Progenitor cell of endocrine pancreas (in vitro differentiated cells): ENCODE measurements around the gene SMIM20. TPM values are rescaled to one million over a fixed set of nuclear protein-coding genes. Genes with fewer than 3 reads are reported as not detected.

Source experiments
- DNase-seq: peaks from one replicate; pipeline ENCODE4 v3.0.0; 2021; ENCODE audit warnings: low spot score; ENCODE audit not compliant: unreplicated experiment
- H3K27ac Mint-ChIP-seq: 2 replicates; pipeline ENCODE4 v1.8.0; 2021; ENCODE audit warnings: mild to moderate bottlenecking, moderate library complexity, mixed read lengths
- H3K27me3 Mint-ChIP-seq: 2 replicates; pipeline ENCODE4 v1.8.0; 2021; ENCODE audit warnings: mixed read lengths
- H3K36me3 Mint-ChIP-seq: 2 replicates; pipeline ENCODE4 v1.8.0; 2022; ENCODE audit warnings: mixed read lengths; ENCODE audit not compliant: insufficient read depth
- H3K4me1 Mint-ChIP-seq: 2 replicates; pipeline ENCODE4 v1.8.0; 2021; ENCODE audit warnings: low read depth, mixed read lengths
- H3K4me3 Mint-ChIP-seq: 2 replicates; pipeline ENCODE4 v1.8.0; 2021; ENCODE audit warnings: low read depth, mild to moderate bottlenecking, moderate library complexity, mixed read lengths
- H3K9me3 Mint-ChIP-seq: 2 replicates; pipeline ENCODE4 v1.8.0; 2021; ENCODE audit warnings: low read depth, mixed read lengths
- total RNA-seq: library from RNA; stranded (reverse); gene quantifications from 2 replicates; pipeline ENCODE4 v1.2.1, GENCODE V29; 2021
- TF ChIP-seq, protein P1 (sequence below): fragments of 200-600 bp; sonication (generic); IDR thresholded peaks from one replicate; pipeline ENCODE4 v1.5.0; 2021; ENCODE audit warnings: antibody characterized with exemption, mild to moderate bottlenecking; ENCODE audit not compliant: unreplicated experiment

The SMIM20 gene
- total RNA-seq, 1 donor from 2014 or later: 41.2 TPM

DNA sequence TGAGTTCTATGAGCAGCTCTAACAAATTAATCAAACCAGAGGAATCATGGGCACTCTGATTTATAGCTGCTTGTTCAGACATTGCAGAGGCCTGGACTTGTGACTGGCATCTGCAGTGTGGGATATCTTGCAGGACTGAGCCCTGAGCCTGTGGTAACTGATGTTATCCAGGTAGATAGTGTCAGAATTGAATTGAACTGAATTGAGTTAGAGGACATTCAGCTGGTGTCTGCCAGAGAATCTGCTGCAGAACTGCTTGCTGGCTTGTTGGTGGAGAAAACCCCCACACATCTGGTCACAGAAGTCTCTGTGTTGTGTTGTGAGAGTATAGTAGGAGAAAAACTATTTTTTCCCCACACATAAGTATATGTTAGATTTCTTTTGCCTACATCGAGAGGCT lies 42.2 kb downstream of the SMIM20 start:
- H3K36me3 Mint-ChIP-seq: no peaks in the 10 kb centered on the region
- H3K4me3 Mint-ChIP-seq: no peak overlapping the region
- no peak for DNase-seq
- no peaks in the 10 kb centered on the region for H3K27me3 Mint-ChIP-seq
- peaks cover 7% of the 10 kb centered on the region for H3K4me1 Mint-ChIP-seq
- H3K9me3 Mint-ChIP-seq: no peaks in the 10 kb centered on the region
- no peak overlapping the region for H3K27ac Mint-ChIP-seq
- TF ChIP-seq, protein P1, sequence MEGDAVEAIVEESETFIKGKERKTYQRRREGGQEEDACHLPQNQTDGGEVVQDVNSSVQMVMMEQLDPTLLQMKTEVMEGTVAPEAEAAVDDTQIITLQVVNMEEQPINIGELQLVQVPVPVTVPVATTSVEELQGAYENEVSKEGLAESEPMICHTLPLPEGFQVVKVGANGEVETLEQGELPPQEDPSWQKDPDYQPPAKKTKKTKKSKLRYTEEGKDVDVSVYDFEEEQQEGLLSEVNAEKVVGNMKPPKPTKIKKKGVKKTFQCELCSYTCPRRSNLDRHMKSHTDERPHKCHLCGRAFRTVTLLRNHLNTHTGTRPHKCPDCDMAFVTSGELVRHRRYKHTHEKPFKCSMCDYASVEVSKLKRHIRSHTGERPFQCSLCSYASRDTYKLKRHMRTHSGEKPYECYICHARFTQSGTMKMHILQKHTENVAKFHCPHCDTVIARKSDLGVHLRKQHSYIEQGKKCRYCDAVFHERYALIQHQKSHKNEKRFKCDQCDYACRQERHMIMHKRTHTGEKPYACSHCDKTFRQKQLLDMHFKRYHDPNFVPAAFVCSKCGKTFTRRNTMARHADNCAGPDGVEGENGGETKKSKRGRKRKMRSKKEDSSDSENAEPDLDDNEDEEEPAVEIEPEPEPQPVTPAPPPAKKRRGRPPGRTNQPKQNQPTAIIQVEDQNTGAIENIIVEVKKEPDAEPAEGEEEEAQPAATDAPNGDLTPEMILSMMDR: no peak

DNA sequence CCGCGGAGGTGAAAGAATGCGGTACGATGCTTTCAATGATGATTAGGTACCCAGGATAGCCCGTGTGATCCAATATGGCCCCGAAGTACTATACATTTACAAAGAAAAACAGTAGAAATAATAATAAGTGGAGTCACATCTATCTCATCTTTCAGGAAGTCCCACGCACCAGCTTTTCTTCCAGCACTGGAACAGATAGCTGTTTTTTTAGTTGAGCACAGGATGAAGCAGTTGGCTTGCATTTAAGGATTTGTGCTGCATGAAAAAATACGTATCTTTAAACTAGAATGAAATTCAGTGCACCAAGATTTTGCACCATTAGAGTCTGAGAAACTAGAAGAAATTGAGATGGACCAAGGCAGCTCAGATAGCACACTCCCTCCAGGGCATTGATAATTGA lies 44.1 kb downstream of the SMIM20 start:
- no peak overlapping the region for H3K27ac Mint-ChIP-seq

DNA sequence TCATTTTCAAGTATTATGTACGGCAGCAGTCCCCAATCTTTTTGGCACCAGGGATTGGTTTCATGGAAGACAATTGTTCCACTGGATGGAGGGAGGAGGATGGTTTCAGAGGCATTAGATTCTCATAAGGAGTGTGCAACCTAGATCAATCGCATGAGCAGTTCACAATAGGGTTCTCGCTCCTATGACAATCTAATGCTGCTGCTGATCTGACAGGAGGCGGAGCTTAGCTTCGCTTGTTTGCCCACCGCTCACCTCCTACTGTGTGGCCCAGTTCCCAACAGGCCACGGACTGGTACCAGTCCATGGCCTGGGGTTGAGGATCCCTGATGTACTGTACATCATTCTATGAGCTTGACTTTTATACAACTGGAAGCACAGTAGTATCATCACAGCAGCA lies 48.4 kb downstream of the SMIM20 start:
- no peak for DNase-seq
- Mint-ChIP-seq H3K27ac (no peak overlapping the region), H3K4me3 (no peak overlapping the region), H3K9me3 (no peaks in the 10 kb centered on the region), H3K36me3 (no peaks in the 10 kb centered on the region), H3K27me3 (no peaks in the 10 kb centered on the region), H3K4me1 (peaks cover 6% of the 10 kb centered on the region)
- TF ChIP-seq, protein P1: no peak

More for the DNA sequence above, 44.1 kb downstream of the SMIM20 start:
- Mint-ChIP-seq H3K27me3 (no peaks in the 10 kb centered on the region), H3K4me3 (no peak overlapping the region), H3K4me1 (no peaks in the 10 kb centered on the region), H3K9me3 (no peaks in the 10 kb centered on the region), H3K36me3 (no peaks in the 10 kb centered on the region)
- DNase-seq: no peak
- TF ChIP-seq, protein P1: no peak

DNA sequence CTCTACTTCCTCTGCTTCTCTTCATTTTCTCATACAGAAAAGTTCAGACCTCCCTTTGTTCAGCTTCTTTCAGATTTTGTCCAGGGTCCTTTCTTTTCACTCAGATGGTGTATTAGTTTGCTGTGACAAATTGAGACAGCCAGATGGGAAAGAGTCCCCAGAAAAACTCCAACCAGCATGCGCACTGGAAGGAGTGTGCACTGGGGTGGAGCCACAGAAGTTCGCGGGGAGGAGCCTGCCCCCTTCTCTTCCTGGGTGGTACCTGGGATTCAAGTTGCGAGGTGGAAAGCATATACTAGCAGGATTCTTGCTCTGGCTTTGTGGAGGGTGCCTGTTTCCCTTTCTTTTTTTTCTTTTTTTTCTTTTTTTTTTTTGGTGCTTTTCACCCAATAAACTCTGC lies 51.6 kb downstream of the SMIM20 start:
- Mint-ChIP-seq H3K4me3 (no peak overlapping the region), H3K27ac (no peak overlapping the region), H3K9me3 (no peaks in the 10 kb centered on the region), H3K27me3 (no peaks in the 10 kb centered on the region), H3K36me3 (no peaks in the 10 kb centered on the region), H3K4me1 (peaks cover 6% of the 10 kb centered on the region)
- TF ChIP-seq, protein P1: no peak
- no peak for DNase-seq

DNA sequence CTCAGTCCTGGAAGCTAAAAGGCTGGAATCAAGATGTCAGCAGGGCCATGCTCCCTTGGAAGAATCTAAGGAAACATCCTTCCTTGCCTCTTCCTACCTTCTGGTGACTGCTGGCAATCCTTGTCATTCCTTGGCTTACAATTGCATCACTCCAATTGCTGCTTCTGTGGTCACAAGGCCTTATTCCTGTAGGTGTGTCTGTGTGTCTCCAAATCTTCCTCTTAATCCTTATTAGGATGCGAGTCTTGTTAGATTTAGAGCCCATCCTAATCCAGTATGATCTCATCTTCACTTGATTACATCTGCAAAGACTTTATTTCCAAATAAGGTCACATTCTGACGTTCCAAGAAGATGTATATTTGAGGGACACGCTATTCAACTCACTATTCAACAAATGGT lies 52.2 kb downstream of the SMIM20 start:
- no peak for DNase-seq
- TF ChIP-seq, protein P1: no peak
- Mint-ChIP-seq H3K9me3 (no peaks in the 10 kb centered on the region), H3K27ac (no peak overlapping the region), H3K36me3 (no peaks in the 10 kb centered on the region), H3K4me3 (no peak overlapping the region), H3K27me3 (no peaks in the 10 kb centered on the region), H3K4me1 (peaks cover 6% of the 10 kb centered on the region)
